GM23338 (cell line): ENCODE results near the gene CELA2A. TPM values are rescaled to one million over a fixed set of nuclear protein-coding genes. Genes with fewer than 3 reads are reported as not detected.

ENCODE experiments used
- ATAC-seq: fragments of 200-7000 bp; cut with Tn5 transposase; 3 replicates; pipeline ENCODE4 v1.9.1; 2020
- DNase-seq: peaks from one replicate; pipeline ENCODE4 v3.0.0-alpha.2; 2015; ENCODE audit warnings: low spot score
- H2AFZ ChIP-seq: fragments of 200-600 bp; sonication (generic); 2 replicates; pipeline ENCODE4 v1.8.0; 2016; ENCODE audit warnings: antibody characterized with exemption, mild to moderate bottlenecking, moderate library complexity
- H3F3A ChIP-seq: fragments of 200-600 bp; sonication (generic); replicated peaks from 2 replicates; pipeline ENCODE4 v1.8.0; 2017; ENCODE audit warnings: antibody characterized with exemption, mixed run types, low read depth
- H3K27ac ChIP-seq: fragments of 200-600 bp; sonication (generic); 2 replicates; pipeline ENCODE4 v1.6.1; 2016; ENCODE audit warnings: low read depth
- H3K27me3 ChIP-seq: fragments of 200-600 bp; sonication (generic); 2 replicates; pipeline ENCODE4 v1.8.0; 2016; ENCODE audit warnings: mild to moderate bottlenecking, mixed run types, moderate library complexity; ENCODE audit not compliant: insufficient read depth
- H3K36me3 ChIP-seq: fragments of 200-600 bp; sonication (generic); 2 replicates; pipeline ENCODE4 v1.8.0; 2016; ENCODE audit warnings: mild to moderate bottlenecking; ENCODE audit not compliant: insufficient read depth
- H3K4me1 ChIP-seq: fragments of 200-600 bp; sonication (generic); 2 replicates; pipeline ENCODE4 v1.8.0; 2016; ENCODE audit warnings: mild to moderate bottlenecking, moderate library complexity; ENCODE audit not compliant: insufficient read depth
- H3K4me2 ChIP-seq: fragments of 200-600 bp; sonication (generic); 2 replicates; pipeline ENCODE4 v1.7.1; 2017; ENCODE audit warnings: mixed run types
- H3K4me3 ChIP-seq: fragments of 200-600 bp; sonication (generic); 2 replicates; pipeline ENCODE4 v1.6.1; 2016; ENCODE audit warnings: mixed run types
- H3K79me2 ChIP-seq: fragments of 200-600 bp; sonication (generic); replicated peaks from 2 replicates; pipeline ENCODE4 v1.8.0; 2017; ENCODE audit warnings: mild to moderate bottlenecking; ENCODE audit not compliant: insufficient read depth
- H3K9me2 ChIP-seq: fragments of 200-600 bp; sonication (generic); 2 replicates; pipeline ENCODE4 v1.8.0; 2017; ENCODE audit not compliant: insufficient read depth
- H4K20me1 ChIP-seq: fragments of 200-600 bp; sonication (generic); replicated peaks from 2 replicates; pipeline ENCODE4 v1.8.0; 2017; ENCODE audit warnings: mild to moderate bottlenecking; ENCODE audit not compliant: insufficient read depth
- H3K27ac Mint-ChIP-seq: 2 replicates; pipeline ENCODE4 v1.8.0; 2020; ENCODE audit warnings: inconsistent platforms, mild to moderate bottlenecking, moderate library complexity, mixed read lengths
- H3K27me3 Mint-ChIP-seq: 3 replicates; pipeline ENCODE4 v1.8.0; 2022; ENCODE audit warnings: low read depth, mild to moderate bottlenecking, moderate library complexity, mixed read lengths, inconsistent platforms; ENCODE audit not compliant: insufficient read depth, poor library complexity
- H3K36me3 Mint-ChIP-seq: 3 replicates; pipeline ENCODE4 v1.8.0; 2021; ENCODE audit warnings: low read depth, mild to moderate bottlenecking, inconsistent platforms, moderate library complexity, mixed read lengths
- H3K4me1 Mint-ChIP-seq: 3 replicates; pipeline ENCODE4 v1.8.0; 2020; ENCODE audit warnings: mild to moderate bottlenecking, inconsistent platforms, mixed read lengths
- H3K4me3 Mint-ChIP-seq: 3 replicates; pipeline ENCODE4 v1.8.0; 2021; ENCODE audit warnings: moderate library complexity, mild to moderate bottlenecking, inconsistent platforms, mixed read lengths
- H3K9me3 Mint-ChIP-seq: 3 replicates; pipeline ENCODE4 v1.8.0; 2020; ENCODE audit warnings: moderate library complexity, mild to moderate bottlenecking, inconsistent platforms, mixed read lengths
- EZH2 ChIP-seq: fragments of 200-600 bp; sonication (generic); IDR thresholded peaks from one replicate; pipeline ENCODE4 v1.8.0; 2017; ENCODE audit warnings: antibody characterized with exemption, mild to moderate bottlenecking, low read depth; ENCODE audit not compliant: unreplicated experiment
- POLR2AphosphoS5 ChIP-seq: IDR thresholded peaks from 2 replicates; pipeline ENCODE4 v1.6.1; 2016; ENCODE audit warnings: antibody characterized with exemption, low read depth
- STAT1 ChIP-seq: IDR thresholded peaks from one replicate; pipeline ENCODE4 v1.6.1; 2016; ENCODE audit warnings: antibody characterized with exemption; ENCODE audit not compliant: unreplicated experiment
- ZNF114 ChIP-seq: fragments of 250-450 bp; sonication (Bioruptor Pico); IDR thresholded peaks from 2 replicates; pipeline ENCODE4 v1.5.0; 2020; ENCODE audit warnings: mild to moderate bottlenecking, moderate library complexity
- ZNF331 ChIP-seq: fragments of 250-450 bp; sonication (Bioruptor Pico); IDR thresholded peaks from 2 replicates; pipeline ENCODE4 v1.5.0; 2020; ENCODE audit warnings: low read depth, mild to moderate bottlenecking, moderate library complexity
- polyA plus RNA-seq: library from polyadenylated mRNA; unstranded; fragments of >200 nt; fragmentation: Nextera tagmentation; extraction: Ambion mirVana; gene quantifications from 2 replicates; pipeline ENCODE4 v1.2.1, GENCODE V29; 2016
- total RNA-seq: library from RNA; depleted of rRNA; stranded (reverse); fragments of >200 nt; shearing (Covaris generic); gene quantifications from 2 replicates; pipeline ENCODE4 v1.2.3, GENCODE V29; 2014
- TF ChIP-seq, protein P1 (sequence below): fragments of 250-450 bp; sonication (Bioruptor Pico); IDR thresholded peaks from 2 replicates; pipeline ENCODE4 v1.5.0; 2020; ENCODE audit warnings: mild to moderate bottlenecking, moderate library complexity
- TF ChIP-seq, protein P2 (sequence below): IDR thresholded peaks from one replicate; pipeline ENCODE4 v1.6.1; 2018; ENCODE audit warnings: antibody characterized with exemption; ENCODE audit not compliant: unreplicated experiment
- TF ChIP-seq, protein P3 (sequence below): IDR thresholded peaks from 2 replicates; pipeline ENCODE4 v1.6.1; 2016; ENCODE audit warnings: antibody characterized with exemption

Gene CELA2A
- total and polyA plus RNA-seq, 2 experiments from 2014 or later = not detected

DNA sequence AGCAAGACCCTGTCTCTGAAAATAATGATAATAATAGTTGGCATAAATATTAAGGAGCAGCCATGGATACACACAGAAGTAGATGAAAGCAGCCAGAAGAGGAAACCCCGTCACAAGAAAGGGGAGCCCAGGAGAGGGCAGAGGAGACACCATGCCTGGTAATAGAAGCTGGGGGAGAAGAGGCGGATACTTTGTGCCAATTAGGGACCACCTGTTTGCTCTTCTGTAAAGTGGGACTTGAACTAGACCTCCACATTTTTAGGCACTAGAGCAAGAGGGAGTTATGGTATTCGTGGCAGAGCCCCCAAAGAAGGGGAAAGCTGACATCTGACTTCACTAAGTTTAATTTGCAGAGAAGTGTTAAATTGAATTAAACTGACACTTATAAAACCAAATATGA, 31.8 kb downstream of the CELA2A start (continued):
- TF ChIP-seq, protein P1, sequence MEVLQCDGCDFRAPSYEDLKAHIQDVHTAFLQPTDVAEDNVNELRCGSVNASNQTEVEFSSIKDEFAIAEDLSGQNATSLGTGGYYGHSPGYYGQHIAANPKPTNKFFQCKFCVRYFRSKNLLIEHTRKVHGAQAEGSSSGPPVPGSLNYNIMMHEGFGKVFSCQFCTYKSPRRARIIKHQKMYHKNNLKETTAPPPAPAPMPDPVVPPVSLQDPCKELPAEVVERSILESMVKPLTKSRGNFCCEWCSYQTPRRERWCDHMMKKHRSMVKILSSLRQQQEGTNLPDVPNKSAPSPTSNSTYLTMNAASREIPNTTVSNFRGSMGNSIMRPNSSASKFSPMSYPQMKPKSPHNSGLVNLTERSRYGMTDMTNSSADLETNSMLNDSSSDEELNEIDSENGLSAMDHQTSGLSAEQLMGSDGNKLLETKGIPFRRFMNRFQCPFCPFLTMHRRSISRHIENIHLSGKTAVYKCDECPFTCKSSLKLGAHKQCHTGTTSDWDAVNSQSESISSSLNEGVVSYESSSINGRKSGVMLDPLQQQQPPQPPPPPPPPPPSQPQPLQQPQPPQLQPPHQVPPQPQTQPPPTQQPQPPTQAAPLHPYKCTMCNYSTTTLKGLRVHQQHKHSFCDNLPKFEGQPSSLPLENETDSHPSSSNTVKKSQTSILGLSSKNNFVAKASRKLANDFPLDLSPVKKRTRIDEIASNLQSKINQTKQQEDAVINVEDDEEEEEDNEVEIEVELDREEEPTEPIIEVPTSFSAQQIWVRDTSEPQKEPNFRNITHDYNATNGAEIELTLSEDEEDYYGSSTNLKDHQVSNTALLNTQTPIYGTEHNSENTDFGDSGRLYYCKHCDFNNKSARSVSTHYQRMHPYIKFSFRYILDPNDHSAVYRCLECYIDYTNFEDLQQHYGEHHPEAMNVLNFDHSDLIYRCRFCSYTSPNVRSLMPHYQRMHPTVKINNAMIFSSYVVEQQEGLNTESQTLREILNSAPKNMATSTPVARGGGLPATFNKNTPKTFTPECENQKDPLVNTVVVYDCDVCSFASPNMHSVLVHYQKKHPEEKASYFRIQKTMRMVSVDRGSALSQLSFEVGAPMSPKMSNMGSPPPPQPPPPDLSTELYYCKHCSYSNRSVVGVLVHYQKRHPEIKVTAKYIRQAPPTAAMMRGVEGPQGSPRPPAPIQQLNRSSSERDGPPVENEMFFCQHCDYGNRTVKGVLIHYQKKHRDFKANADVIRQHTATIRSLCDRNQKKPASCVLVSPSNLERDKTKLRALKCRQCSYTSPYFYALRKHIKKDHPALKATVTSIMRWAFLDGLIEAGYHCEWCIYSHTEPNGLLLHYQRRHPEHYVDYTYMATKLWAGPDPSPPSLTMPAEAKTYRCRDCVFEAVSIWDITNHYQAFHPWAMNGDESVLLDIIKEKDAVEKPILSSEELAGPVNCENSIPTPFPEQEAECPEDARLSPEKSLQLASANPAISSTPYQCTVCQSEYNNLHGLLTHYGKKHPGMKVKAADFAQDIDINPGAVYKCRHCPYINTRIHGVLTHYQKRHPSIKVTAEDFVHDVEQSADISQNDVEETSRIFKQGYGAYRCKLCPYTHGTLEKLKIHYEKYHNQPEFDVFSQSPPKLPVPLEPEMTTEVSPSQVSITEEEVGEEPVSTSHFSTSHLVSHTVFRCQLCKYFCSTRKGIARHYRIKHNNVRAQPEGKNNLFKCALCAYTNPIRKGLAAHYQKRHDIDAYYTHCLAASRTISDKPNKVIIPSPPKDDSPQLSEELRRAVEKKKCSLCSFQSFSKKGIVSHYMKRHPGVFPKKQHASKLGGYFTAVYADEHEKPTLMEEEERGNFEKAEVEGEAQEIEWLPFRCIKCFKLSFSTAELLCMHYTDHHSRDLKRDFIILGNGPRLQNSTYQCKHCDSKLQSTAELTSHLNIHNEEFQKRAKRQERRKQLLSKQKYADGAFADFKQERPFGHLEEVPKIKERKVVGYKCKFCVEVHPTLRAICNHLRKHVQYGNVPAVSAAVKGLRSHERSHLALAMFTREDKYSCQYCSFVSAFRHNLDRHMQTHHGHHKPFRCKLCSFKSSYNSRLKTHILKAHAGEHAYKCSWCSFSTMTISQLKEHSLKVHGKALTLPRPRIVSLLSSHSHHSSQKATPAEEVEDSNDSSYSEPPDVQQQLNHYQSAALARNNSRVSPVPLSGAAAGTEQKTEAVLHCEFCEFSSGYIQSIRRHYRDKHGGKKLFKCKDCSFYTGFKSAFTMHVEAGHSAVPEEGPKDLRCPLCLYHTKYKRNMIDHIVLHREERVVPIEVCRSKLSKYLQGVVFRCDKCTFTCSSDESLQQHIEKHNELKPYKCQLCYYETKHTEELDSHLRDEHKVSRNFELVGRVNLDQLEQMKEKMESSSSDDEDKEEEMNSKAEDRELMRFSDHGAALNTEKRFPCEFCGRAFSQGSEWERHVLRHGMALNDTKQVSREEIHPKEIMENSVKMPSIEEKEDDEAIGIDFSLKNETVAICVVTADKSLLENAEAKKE (CRISPR knock-in tag) = no peak
- TF ChIP-seq POLR2AphosphoS5 = no peak

DNA sequence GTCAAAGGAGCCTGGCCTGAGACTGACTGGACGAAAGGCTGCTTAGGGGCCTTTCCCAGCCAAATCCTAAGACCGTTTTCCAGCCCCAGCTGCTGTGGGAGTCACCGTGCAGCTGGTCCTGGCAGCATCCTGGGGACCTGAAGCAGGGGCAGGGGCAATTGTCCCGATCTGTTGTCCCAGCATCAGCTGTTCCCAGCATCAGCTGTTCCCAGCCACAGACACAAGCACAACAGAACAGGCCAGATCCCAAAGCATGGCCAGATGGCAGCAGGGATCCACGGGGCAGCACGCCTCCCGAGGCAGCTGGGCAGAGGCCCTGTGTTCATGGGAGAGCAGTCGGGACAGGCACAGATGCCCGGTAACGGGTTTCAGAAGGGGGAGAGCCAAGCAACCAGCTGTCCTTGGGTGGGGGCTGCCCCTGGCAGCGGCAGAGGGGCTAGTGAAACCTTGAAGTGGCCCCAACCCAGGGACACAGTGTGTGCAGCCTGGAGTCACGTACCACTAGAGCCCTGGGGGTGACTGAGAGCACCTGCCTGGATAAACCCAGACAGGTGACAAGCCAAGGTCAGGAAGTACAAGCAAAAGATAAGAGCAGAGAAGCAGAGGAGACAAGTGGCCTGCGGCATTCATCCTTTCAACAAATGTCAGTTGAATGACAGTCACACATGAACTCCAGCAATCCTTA, 32.7 kb downstream of the CELA2A start:
- DNase-seq (no peak), ATAC-seq (no peak)
- H3F3A ChIP-seq = no peaks in the 10 kb centered on the region
- no peak overlapping the region for H3K4me2 ChIP-seq
- no peaks in the 10 kb centered on the region for H3K4me1 Mint-ChIP-seq
- no peak overlapping the region for H2AFZ ChIP-seq
- peaks cover 3% of the 10 kb centered on the region for H3K27me3 Mint-ChIP-seq
- no peak overlapping the region for H3K27ac ChIP-seq
- no peaks in the 10 kb centered on the region for H3K27me3 ChIP-seq
- no peak overlapping the region for H3K27ac Mint-ChIP-seq
- no peaks in the 10 kb centered on the region for H3K36me3 ChIP-seq
- H3K9me3 Mint-ChIP-seq = no peaks in the 10 kb centered on the region
- H4K20me1 ChIP-seq = no peaks in the 10 kb centered on the region
- no peaks in the 10 kb centered on the region for H3K9me2 ChIP-seq
- H3K4me1 ChIP-seq = no peaks in the 10 kb centered on the region
- H3K79me2 ChIP-seq = no peaks in the 10 kb centered on the region
- H3K4me3 Mint-ChIP-seq = no peak overlapping the region
- H3K36me3 Mint-ChIP-seq = peaks cover 27% of the 10 kb centered on the region
- no peak overlapping the region for H3K4me3 ChIP-seq
- no peak for TF ChIP-seq ZNF114 (CRISPR knock-in tag)
- TF ChIP-seq ZNF331 = no peak
- TF ChIP-seq STAT1 = no peak
- TF ChIP-seq EZH2 = no peak
- TF ChIP-seq, protein P2, sequence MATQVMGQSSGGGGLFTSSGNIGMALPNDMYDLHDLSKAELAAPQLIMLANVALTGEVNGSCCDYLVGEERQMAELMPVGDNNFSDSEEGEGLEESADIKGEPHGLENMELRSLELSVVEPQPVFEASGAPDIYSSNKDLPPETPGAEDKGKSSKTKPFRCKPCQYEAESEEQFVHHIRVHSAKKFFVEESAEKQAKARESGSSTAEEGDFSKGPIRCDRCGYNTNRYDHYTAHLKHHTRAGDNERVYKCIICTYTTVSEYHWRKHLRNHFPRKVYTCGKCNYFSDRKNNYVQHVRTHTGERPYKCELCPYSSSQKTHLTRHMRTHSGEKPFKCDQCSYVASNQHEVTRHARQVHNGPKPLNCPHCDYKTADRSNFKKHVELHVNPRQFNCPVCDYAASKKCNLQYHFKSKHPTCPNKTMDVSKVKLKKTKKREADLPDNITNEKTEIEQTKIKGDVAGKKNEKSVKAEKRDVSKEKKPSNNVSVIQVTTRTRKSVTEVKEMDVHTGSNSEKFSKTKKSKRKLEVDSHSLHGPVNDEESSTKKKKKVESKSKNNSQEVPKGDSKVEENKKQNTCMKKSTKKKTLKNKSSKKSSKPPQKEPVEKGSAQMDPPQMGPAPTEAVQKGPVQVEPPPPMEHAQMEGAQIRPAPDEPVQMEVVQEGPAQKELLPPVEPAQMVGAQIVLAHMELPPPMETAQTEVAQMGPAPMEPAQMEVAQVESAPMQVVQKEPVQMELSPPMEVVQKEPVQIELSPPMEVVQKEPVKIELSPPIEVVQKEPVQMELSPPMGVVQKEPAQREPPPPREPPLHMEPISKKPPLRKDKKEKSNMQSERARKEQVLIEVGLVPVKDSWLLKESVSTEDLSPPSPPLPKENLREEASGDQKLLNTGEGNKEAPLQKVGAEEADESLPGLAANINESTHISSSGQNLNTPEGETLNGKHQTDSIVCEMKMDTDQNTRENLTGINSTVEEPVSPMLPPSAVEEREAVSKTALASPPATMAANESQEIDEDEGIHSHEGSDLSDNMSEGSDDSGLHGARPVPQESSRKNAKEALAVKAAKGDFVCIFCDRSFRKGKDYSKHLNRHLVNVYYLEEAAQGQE = no peak
- TF ChIP-seq, protein P3, sequence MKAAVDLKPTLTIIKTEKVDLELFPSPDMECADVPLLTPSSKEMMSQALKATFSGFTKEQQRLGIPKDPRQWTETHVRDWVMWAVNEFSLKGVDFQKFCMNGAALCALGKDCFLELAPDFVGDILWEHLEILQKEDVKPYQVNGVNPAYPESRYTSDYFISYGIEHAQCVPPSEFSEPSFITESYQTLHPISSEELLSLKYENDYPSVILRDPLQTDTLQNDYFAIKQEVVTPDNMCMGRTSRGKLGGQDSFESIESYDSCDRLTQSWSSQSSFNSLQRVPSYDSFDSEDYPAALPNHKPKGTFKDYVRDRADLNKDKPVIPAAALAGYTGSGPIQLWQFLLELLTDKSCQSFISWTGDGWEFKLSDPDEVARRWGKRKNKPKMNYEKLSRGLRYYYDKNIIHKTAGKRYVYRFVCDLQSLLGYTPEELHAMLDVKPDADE = no peak
- no peak for TF ChIP-seq POLR2AphosphoS5
